Smooth muscle cell (in vitro differentiated cells): ENCODE results near the gene RNF20. TPM values are rescaled to one million over a fixed set of nuclear protein-coding genes. Genes with fewer than 3 reads are reported as not detected.

Experiments used
- DNase-seq: peaks from one replicate; lab custom pipeline; 2025; ENCODE audit not compliant: unreplicated experiment; lab: John Stamatoyannopoulos, UW
- H2AFZ ChIP-seq: fragments of 200-600 bp; sonication (generic); 2 replicates; pipeline ENCODE4 v1.6.0; 2016; ENCODE audit warnings: antibody characterized with exemption, low read depth, mild to moderate bottlenecking
- H3F3A ChIP-seq: fragments of 200-600 bp; sonication (generic); 2 replicates; pipeline ENCODE4 v1.6.0; 2017; ENCODE audit warnings: antibody characterized with exemption, low read depth
- H3K27ac ChIP-seq: fragments of 200-600 bp; sonication (generic); 2 replicates; pipeline ENCODE4 v1.5.1; 2016; ENCODE audit warnings: low read depth, mild to moderate bottlenecking
- H3K27me3 ChIP-seq: fragments of 200-600 bp; sonication (generic); 2 replicates; pipeline ENCODE4 v1.6.1; 2016; ENCODE audit warnings: low read depth, mild to moderate bottlenecking
- H3K36me3 ChIP-seq: fragments of 200-600 bp; sonication (generic); 2 replicates; pipeline ENCODE4 v1.5.1; 2016; ENCODE audit warnings: low read depth
- H3K4me1 ChIP-seq: fragments of 200-600 bp; sonication (generic); 2 replicates; pipeline ENCODE4 v1.5.1; 2016; ENCODE audit warnings: low read depth
- H3K4me2 ChIP-seq: fragments of 200-600 bp; sonication (generic); 2 replicates; pipeline ENCODE4 v1.6.0; 2016; ENCODE audit warnings: mild to moderate bottlenecking
- H3K4me3 ChIP-seq: fragments of 200-600 bp; sonication (generic); 2 replicates; pipeline ENCODE4 v1.5.1; 2016; ENCODE audit warnings: mild to moderate bottlenecking
- H3K79me2 ChIP-seq: fragments of 200-600 bp; sonication (generic); 2 replicates; pipeline ENCODE4 v1.6.0; 2016; ENCODE audit warnings: low read depth, mild to moderate bottlenecking
- H3K9ac ChIP-seq: fragments of 200-600 bp; sonication (generic); 2 replicates; pipeline ENCODE4 v1.6.0; 2016; ENCODE audit warnings: low read depth
- H3K9me3 ChIP-seq: fragments of 200-600 bp; sonication (generic); replicated peaks from 2 replicates; pipeline ENCODE4 v1.5.1; 2016; ENCODE audit warnings: low read depth
- H4K20me1 ChIP-seq: fragments of 200-600 bp; sonication (generic); 2 replicates; pipeline ENCODE4 v1.6.0; 2016; ENCODE audit warnings: low read depth
- CTCF ChIP-seq: fragments of 200-600 bp; sonication (generic); IDR thresholded peaks from 2 replicates; pipeline ENCODE4 v1.5.1; 2017; ENCODE audit warnings: borderline replicate concordance, mild to moderate bottlenecking, antibody characterized with exemption; ENCODE audit not compliant: insufficient read depth, poor library complexity, severe bottlenecking
- WGBS: methylation state at CpG from one replicate; pipeline ENCODE4 v1.1.7; 2016; ENCODE audit warnings: low lambda C conversion rate; 5-methylcytosine and 5-hydroxymethylcytosine counted together
- polyA plus RNA-seq: library from polyadenylated mRNA; unstranded; fragments of >200 nt; fragmentation: Nextera tagmentation; extraction: Ambion mirVana; gene quantifications from 2 replicates; pipeline ENCODE4 v1.2.1, GENCODE V29; 2016
- total RNA-seq: library from RNA; depleted of rRNA; stranded (reverse); fragments of >200 nt; gene quantifications from 2 replicates; pipeline ENCODE4 v1.2.3, GENCODE V29; 2014

The RNF20 gene
- total and polyA plus RNA-seq, 2 experiments from 2014 or later = 12.8 to 18.0 TPM

- no peak for DNase-seq
- H3K4me1 ChIP-seq = no peaks in the 10 kb centered on the region
These were observed 6.6 kb upstream of the RNF20 start for GRCh38 chr9:101527066-101527465.

GRCh38 chr9:101528015-101528414, 5.6 kb upstream of the RNF20 start:
- Histone ChIP-seq H3K27me3 (no peaks in the 10 kb centered on the region), H3K79me2 (no peaks in the 10 kb centered on the region), H3K4me2 (no peak overlapping the region)

More at GRCh38 chr9:101527066-101527465, 6.6 kb upstream of the RNF20 start:
- no peak overlapping the region for H3K9ac ChIP-seq
- H3F3A ChIP-seq = no peaks in the 10 kb centered on the region
- H3K79me2 ChIP-seq = no peaks in the 10 kb centered on the region
- H3K4me2 ChIP-seq = no peak overlapping the region
- no peaks in the 10 kb centered on the region for H3K36me3 ChIP-seq
- 91% methylated on average over 6 of the region's 6 CpGs for WGBS
- no peaks in the 10 kb centered on the region for H3K27me3 ChIP-seq
- no peaks in the 10 kb centered on the region for H3K9me3 ChIP-seq
- H3K27ac ChIP-seq = no peak overlapping the region
- H2AFZ ChIP-seq = no peak overlapping the region
- no peak for TF ChIP-seq CTCF
- no peaks in the 10 kb centered on the region for H4K20me1 ChIP-seq
- no peak overlapping the region for H3K4me3 ChIP-seq

GRCh38 chr9:101530076-101530711, 3.5 kb upstream of the RNF20 start:
- peaks cover 10% of the 10 kb centered on the region for H3K79me2 ChIP-seq
- H4K20me1 ChIP-seq = peaks cover under 1% of the 10 kb centered on the region
- H3K4me3 ChIP-seq = no peak overlapping the region
- no peak overlapping the region for H3K4me2 ChIP-seq
- H3K9me3 ChIP-seq = no peaks in the 10 kb centered on the region
- DNase-seq = peak; percentile 6
- no peak overlapping the region for H3K9ac ChIP-seq
- H3K27ac ChIP-seq = no peak overlapping the region
- peak; percentile 81 for TF ChIP-seq CTCF
- peaks cover 5% of the 10 kb centered on the region for H3K4me1 ChIP-seq
- no peaks in the 10 kb centered on the region for H3K27me3 ChIP-seq
- no peak overlapping the region for H2AFZ ChIP-seq
- WGBS = 27% methylated on average over 6 of the region's 6 CpGs
- H3F3A ChIP-seq = no peaks in the 10 kb centered on the region
- peaks cover under 1% of the 10 kb centered on the region for H3K36me3 ChIP-seq

More at GRCh38 chr9:101528015-101528414, 5.6 kb upstream of the RNF20 start:
- TF ChIP-seq CTCF = no peak
- no peak for DNase-seq
- Histone ChIP-seq H3K9ac (no peak overlapping the region), H3K4me3 (no peak overlapping the region), H3F3A (no peaks in the 10 kb centered on the region), H3K36me3 (no peaks in the 10 kb centered on the region), H3K4me1 (no peaks in the 10 kb centered on the region), H4K20me1 (no peaks in the 10 kb centered on the region), H3K27ac (no peak overlapping the region), H3K9me3 (no peaks in the 10 kb centered on the region), H2AFZ (no peak overlapping the region)

- peaks cover 36% of the 10 kb centered on the region for H3K79me2 ChIP-seq
- H3K36me3 ChIP-seq = peaks cover 8% of the 10 kb centered on the region
- no peaks in the 10 kb centered on the region for H3K9me3 ChIP-seq
- H4K20me1 ChIP-seq = peaks cover 52% of the 10 kb centered on the region
- peaks cover 5% of the 10 kb centered on the region for H3K4me1 ChIP-seq
- DNase-seq = no peak
- no peak overlapping the region for H3K4me2 ChIP-seq
- no peak overlapping the region for H3K27ac ChIP-seq
- H3K27me3 ChIP-seq = no peaks in the 10 kb centered on the region
- no peak overlapping the region for H3K9ac ChIP-seq
- TF ChIP-seq CTCF = no peak
- no peak overlapping the region for H3K4me3 ChIP-seq
- H3F3A ChIP-seq = no peaks in the 10 kb centered on the region
- no peak overlapping the region for H2AFZ ChIP-seq
These were observed 2.7 kb downstream of the RNF20 start for GRCh38 chr9:101536351-101536750.
